Vagina (tissue), 2 donors: ENCODE measurements around the gene COL12A1. TPM values are rescaled to one million over a fixed set of nuclear protein-coding genes. Genes with fewer than 3 reads are reported as not detected.

Experiments
- DNase-seq, 2 donors: peaks; one replicate each; pipeline ENCODE4 v3.0.0-alpha.2; 2017; ENCODE audit errors: extremely low spot score in 2 of 2
- H3K27ac ChIP-seq: fragments of 200-600 bp; sonication (generic); one replicate; pipeline ENCODE4 v1.5.1; 2019
- H3K27me3 ChIP-seq: fragments of 200-600 bp; sonication (generic); one replicate; pipeline ENCODE4 v1.5.1; 2019
- H3K36me3 ChIP-seq, 2 donors: fragments of 200-600 bp; sonication (generic); one replicate each; pipeline ENCODE4 v1.5.1; 2017 to 2019
- H3K4me1 ChIP-seq: fragments of 200-600 bp; sonication (generic); one replicate; pipeline ENCODE4 v1.5.1; 2019
- H3K4me3 ChIP-seq, 2 donors: fragments of 200-600 bp; sonication (generic); 1 replicate in 1 of 2; 2 replicates in 1 of 2; pipeline ENCODE4 v1.5.1; 2016 to 2019
- H3K9me3 ChIP-seq: fragments of 200-600 bp; sonication (generic); one replicate; pipeline ENCODE4 v1.5.1; 2019
- CTCF ChIP-seq, 3 experiments: fragments of 450-650 bp in 2 of 3; fragments of 200-600 bp in 1 of 3; sonication (generic) in 1 of 3; IDR thresholded peaks; one replicate each; pipeline ENCODE4 v1.5.1; 2017 to 2019; ENCODE audit warnings: antibody characterized with exemption in 3 of 3, mild to moderate bottlenecking in 2 of 3, moderate library complexity in 2 of 3
- POLR2A ChIP-seq, 2 donors: fragments of 450-650 bp; IDR thresholded peaks; one replicate each; pipeline ENCODE4 v1.6.1; 2017; ENCODE audit warnings: antibody characterized with exemption in 2 of 2, mild to moderate bottlenecking in 2 of 2, moderate library complexity in 2 of 2
- POLR2AphosphoS5 ChIP-seq, 2 donors: sonication (generic); formaldehyde crosslinking; IDR thresholded peaks; one replicate each; pipeline ENCODE4 v1.9.0; 2017; ENCODE audit warnings: antibody characterized with exemption in 2 of 2, mild to moderate bottlenecking in 2 of 2, low read depth in 1 of 2; ENCODE audit not compliant: insufficient read depth in 1 of 2
- intact Hi-C: fragments of 100-400 bp; cut with DNase I; formaldehyde crosslinking; loops from one replicate; pipeline ENCODE4 v1.15.1; 2023
- total RNA-seq: library from RNA; depleted of rRNA; stranded (reverse); fragments of >200 nt; gene quantifications from one replicate; pipeline ENCODE4 v1.2.3, GENCODE V29; 2016

COL12A1 gene
- total RNA-seq, 1 donor from 2014 or later = 130 TPM

GRCh38 chr6:75183099-75183541, 22.7 kb downstream of the COL12A1 start:
- H3K9me3 ChIP-seq = no peaks in the 10 kb centered on the region
- H3K4me3 ChIP-seq = no peak overlapping the region
- H3K36me3 ChIP-seq = peaks cover 0 to 12% of the 10 kb centered on the region in 2 donors
- H3K27ac ChIP-seq = no peak overlapping the region
- DNase-seq = no peak
- H3K27me3 ChIP-seq = no peaks in the 10 kb centered on the region
- TF ChIP-seq CTCF (IDR thresholded peaks at IDR 0.05) (no peak), POLR2AphosphoS5 (IDR thresholded peaks at IDR 0.05; ENCODE audit: insufficient read depth in 1 of 2, low read depth in 1 of 2) (peak in 1 of 2 donors; percentile 33)
- H3K4me1 ChIP-seq = peaks cover 10% of the 10 kb centered on the region
- intact Hi-C loops = no loop called here

GRCh38 chr6:75180864-75181263, 25.0 kb downstream of the COL12A1 start:
- TF ChIP-seq POLR2AphosphoS5 (IDR thresholded peaks at IDR 0.05; ENCODE audit: insufficient read depth in 1 of 2, low read depth in 1 of 2) (no peak), POLR2A (IDR thresholded peaks at IDR 0.05) (no peak), CTCF (IDR thresholded peaks at IDR 0.05) (no peak)
- peaks cover 0 to 7% of the 10 kb centered on the region in 2 donors for H3K36me3 ChIP-seq
- DNase-seq = no peak
- no peak overlapping the region for H3K27ac ChIP-seq
- intact Hi-C loops = no loop called here
- no peaks in the 10 kb centered on the region for H3K27me3 ChIP-seq
- H3K9me3 ChIP-seq = no peaks in the 10 kb centered on the region
- H3K4me1 ChIP-seq = peaks cover 10% of the 10 kb centered on the region
- no peak overlapping the region for H3K4me3 ChIP-seq

- TF ChIP-seq POLR2A (IDR thresholded peaks at IDR 0.05) = no peak
- no peak for TF ChIP-seq CTCF (IDR thresholded peaks at IDR 0.05)
- no peak for TF ChIP-seq POLR2AphosphoS5 (IDR thresholded peaks at IDR 0.05; ENCODE audit: insufficient read depth in 1 of 2, low read depth in 1 of 2)
- H3K27ac ChIP-seq = no peak overlapping the region
- intact Hi-C loops = no loop called here
- peaks cover 9% of the 10 kb centered on the region for H3K4me1 ChIP-seq
- no peak overlapping the region for H3K4me3 ChIP-seq
- no peaks in the 10 kb centered on the region for H3K27me3 ChIP-seq
- no peak for DNase-seq
- H3K9me3 ChIP-seq = no peaks in the 10 kb centered on the region
- H3K36me3 ChIP-seq = peaks cover 0 to 7% of the 10 kb centered on the region in 2 donors
These were observed 27.1 kb downstream of the COL12A1 start for GRCh38 chr6:75178757-75179156.

GRCh38 chr6:75176076-75176582, 29.7 kb downstream of the COL12A1 start:
- peaks cover 18% of the 10 kb centered on the region for H3K4me1 ChIP-seq
- no peaks in the 10 kb centered on the region for H3K27me3 ChIP-seq
- no peak for DNase-seq
- TF ChIP-seq POLR2A (IDR thresholded peaks at IDR 0.05) (no peak), POLR2AphosphoS5 (IDR thresholded peaks at IDR 0.05; ENCODE audit: insufficient read depth in 1 of 2, low read depth in 1 of 2) (no peak), CTCF (IDR thresholded peaks at IDR 0.05) (no peak)
- H3K36me3 ChIP-seq = peaks cover 0 to 6% of the 10 kb centered on the region in 2 donors
- no peak overlapping the region for H3K27ac ChIP-seq
- no peaks in the 10 kb centered on the region for H3K9me3 ChIP-seq
- no peak overlapping the region for H3K4me3 ChIP-seq
- intact Hi-C loops = no loop called here

- TF ChIP-seq CTCF (IDR thresholded peaks at IDR 0.05) (no peak), POLR2A (IDR thresholded peaks at IDR 0.05) (no peak), POLR2AphosphoS5 (IDR thresholded peaks at IDR 0.05; ENCODE audit: insufficient read depth in 1 of 2, low read depth in 1 of 2) (no peak)
- H3K4me1 ChIP-seq = peaks cover 36% of the 10 kb centered on the region
- intact Hi-C loops = no loop called here
- DNase-seq = no peak
- no peaks in the 10 kb centered on the region for H3K27me3 ChIP-seq
- H3K27ac ChIP-seq = no peak overlapping the region
- no peaks in the 10 kb centered on the region for H3K9me3 ChIP-seq
- H3K4me3 ChIP-seq = no peak overlapping the region
- no peaks in the 10 kb centered on the region for H3K36me3 ChIP-seq
These were observed 33.9 kb downstream of the COL12A1 start for GRCh38 chr6:75171986-75172385.
